Measurements from ENCODE around the gene SEH1L.
A peak's percentile ranks its signal among the peaks of the same experiment; 100 is the strongest.
"Not testable (repeated sequence)": the region's sequence is repeated elsewhere in the genome, so short reads cannot be mapped to it uniquely, and the experiment has no call there.

Gene SEH1L

DNA sequence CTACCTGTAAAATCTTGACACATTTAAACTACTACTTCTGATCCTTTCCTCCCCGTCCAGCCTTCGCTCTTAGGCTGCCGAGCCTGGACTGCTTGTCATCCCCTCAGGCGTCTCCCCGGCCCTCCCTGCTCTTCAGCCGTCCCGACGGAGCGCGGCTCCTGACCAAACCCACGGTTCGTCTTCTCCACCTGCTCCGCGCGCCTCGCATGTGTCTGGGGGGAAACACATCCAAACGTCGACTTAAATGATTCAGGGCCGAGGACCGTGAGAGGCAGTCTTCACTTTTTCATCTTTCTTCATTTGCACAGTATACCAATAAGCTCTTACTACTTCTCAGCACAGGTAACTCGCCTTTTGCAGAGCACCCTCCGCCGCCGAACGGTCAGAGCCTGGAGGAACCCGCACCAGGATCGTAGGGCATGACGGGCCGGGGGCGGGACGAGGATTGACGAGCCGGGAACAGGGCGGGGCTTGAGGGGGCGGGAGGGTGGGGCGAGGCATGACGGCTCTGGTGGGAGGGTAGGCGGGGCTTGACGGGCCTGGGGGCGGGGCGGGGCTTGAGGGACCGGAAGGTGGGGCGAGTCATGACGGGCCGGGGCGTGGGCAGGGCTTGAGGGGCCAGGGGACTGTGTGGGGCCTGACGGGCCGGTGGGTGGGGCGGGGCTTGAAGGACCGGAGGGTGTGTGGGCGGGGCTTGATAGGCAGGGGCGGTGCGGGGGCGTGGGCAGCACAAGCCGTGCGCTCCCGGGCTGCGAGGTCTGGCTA lies at the start of gene SEH1L:
SEH1L (plus strand) TSS at position 727 of the 765 bp plus-strand sequence. CDS start 111 bp downstream, outside the sequence.
- peak; percentile 95 for DNase-seq (ENCODE audit: low spot score)

DNA sequence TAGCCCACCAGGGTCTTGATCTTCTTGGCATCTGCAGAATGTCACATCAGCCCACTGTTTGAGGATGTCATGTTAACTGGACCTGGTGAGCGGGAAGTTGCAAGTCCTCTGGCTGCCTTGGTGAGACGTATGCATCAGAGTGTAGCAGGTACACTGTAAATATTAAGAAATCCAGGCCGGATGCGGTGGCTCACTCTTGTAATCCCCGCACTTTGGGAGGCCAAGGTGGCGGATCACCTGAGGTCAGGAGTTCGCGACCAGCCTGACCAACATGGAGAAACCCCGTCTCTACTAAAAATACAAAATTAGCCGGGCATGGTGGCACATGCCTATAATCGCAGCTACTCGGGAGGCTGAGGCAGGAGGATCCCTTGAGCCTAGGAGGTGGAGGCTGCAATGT lies 46.6 kb upstream of the SEH1L start:
- not testable (repeated sequence) for DNase-seq (ENCODE audit: low spot score)

GRCh38 chr18:12904012-12904516 lies 43.7 kb upstream of the SEH1L start:
- no peak for DNase-seq (ENCODE audit: low spot score)

DNA sequence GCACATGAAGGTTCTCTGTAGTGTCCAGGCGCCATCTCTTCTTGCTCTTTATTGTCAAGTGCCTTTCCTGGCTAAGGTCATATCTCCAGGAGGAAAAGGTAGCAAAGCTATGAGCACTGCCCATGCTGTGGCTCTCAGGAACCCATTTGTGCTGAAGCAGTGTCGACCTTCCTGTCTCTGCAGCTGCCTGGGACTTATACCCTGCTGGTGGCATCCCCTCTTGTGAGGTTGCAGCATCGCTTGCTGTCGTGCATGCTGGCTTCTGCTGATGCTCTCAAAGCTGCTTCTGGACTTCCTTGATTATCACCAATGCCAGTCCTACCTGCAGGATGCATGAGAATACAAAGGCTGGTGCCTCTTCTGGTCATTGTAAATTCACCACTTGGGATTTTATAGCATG lies 41.7 kb upstream of the SEH1L start:
- no peak for DNase-seq (ENCODE audit: low spot score)

DNA sequence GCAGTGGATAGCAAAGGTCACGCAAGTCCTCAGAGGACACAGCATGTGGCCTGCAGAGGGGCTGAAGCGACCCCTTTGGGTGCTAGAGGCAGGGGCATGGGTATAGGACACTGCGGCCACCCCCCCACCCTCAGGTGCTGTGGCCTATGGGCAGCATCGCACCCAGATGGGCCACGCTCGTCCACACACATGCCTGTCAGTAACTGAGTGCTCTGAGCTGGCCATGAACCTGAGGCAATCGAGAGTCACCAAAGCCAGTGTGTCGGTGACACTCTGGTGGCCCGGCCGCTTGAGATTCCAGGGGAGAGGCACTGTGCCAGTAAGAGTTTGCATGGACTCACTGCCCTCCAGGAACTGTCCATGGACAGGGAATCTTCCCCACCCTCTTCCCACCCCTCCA lies 41.0 kb upstream of the SEH1L start:
- no peak for DNase-seq (ENCODE audit: low spot score)

GRCh38 chr18:12907258-12907925 lies 40.4 kb upstream of the SEH1L start:
- no peak for DNase-seq (ENCODE audit: low spot score)

DNA sequence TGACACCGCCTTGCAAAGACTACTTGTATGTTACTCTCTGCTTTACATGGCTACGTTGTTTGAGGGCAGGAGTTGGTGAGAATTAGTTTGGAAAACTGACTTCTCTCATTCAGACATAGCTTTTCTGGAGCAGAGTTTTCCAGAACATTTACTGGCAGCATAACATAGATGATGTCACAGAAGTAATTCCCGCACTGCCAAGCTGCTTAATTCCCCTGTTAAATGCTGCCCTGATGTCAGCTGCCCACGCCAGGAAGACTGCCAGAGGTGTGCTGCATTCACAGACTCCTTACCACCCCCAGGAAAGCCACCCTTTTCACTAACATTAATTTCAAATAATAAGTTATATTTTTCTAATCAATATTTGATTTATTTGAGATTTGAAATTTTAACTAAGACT lies 39.1 kb upstream of the SEH1L start:
- DNase-seq (ENCODE audit: low spot score) = no peak

DNA sequence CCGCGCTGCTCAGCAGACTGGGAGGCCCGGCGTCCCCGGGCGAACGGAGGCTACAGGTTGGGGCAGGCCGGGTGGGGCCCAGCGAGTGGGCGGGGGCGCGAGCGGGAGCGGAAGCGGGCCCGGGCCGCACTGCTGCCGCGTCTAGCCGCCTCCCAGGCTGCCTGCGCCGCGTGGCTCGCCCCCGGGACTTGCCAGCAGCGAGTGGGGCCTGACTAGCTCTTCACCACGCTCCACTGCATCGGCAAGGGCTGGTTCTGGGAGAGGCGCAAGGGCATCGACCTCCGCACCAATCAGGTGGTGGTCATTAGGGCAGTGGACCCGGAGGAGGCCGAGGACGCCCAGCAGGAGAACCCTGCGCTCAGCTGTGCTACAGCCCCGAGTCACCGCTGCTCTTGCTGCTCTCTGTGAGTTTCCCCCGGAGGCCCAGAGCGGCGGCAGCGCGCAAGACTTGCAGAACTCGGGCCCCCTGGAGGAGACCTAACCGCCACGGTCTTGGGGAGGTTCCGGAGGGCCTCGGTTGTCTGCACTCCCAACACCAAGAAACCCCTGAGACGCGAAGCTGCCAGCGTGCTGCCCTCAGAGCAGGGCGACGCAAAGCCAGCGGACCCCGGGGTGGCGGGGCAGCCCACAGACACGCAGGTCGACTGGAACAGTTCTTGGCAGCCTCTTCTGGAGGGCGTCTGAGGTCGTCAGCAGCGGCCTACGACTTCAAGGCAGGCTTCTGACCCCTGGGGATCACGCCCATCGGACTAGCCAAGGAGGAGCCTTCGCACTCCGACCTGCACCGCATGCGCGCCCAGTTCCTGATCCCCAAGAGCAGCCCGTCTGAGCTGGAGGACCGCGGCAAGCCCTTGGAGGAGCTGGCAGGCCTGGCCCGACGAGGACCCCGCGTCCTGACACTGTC lies 36.5 kb upstream of the SEH1L start:
- peak; percentile 83 for DNase-seq (ENCODE audit: low spot score)

DNA sequence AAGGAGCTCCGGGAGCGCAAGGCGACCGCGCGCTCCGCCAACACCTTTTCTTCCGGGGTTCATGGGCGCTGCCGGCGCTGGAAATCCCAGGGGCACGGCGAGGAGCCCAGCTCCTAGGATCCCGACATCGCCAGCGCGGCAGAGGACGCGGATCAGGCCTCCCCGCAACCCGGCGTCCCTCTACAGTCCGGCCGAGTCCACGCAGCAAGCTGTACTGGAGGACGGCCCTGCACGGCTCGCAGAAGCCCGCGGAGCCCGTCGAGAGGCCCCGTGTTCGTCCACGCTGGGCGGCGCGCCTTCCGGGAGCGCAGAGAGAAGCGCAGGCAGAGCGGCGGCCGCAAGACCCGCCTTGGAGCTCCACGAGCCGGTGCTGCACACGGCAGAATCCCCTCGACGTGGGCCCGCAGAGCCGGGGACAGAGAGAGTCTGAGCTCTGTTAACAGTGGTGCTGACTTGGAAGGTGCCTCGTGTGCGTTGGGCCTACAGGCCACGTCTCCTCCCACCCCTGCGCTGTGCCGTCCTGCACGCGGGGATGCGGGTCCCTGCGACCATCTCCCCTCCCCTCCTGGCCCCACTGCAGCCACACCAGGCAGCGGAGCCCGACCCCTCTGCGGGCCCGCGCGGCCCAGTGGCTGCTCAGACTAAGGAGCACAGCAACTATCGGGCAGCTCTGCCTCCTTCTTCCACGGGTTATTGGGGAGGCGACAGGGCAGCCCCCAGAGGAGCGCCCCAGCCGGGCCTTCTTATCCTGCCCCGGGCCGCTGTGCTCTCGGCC lies 35.7 kb upstream of the SEH1L start:
- no peak for DNase-seq (ENCODE audit: low spot score)

DNA sequence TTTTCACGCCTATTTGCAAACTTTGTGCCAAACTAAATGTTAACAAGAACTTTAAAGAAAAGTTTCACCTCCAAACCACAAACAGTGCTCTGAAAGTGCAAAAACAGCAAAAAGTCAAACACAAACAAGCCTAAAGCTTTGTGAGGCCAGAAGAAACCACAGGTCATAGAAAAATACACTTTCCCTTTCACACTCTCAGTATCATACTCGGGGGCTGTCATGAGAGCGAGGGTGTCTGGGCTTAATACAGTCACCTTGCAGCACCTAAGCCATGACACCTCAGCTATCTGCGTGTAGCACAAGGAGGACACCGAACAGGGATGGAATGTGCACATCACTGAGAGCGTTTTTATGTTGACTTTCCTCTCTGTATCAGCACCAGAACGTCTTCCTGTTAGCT lies 26.6 kb upstream of the SEH1L start:
- no peak for DNase-seq (ENCODE audit: low spot score)

DNA sequence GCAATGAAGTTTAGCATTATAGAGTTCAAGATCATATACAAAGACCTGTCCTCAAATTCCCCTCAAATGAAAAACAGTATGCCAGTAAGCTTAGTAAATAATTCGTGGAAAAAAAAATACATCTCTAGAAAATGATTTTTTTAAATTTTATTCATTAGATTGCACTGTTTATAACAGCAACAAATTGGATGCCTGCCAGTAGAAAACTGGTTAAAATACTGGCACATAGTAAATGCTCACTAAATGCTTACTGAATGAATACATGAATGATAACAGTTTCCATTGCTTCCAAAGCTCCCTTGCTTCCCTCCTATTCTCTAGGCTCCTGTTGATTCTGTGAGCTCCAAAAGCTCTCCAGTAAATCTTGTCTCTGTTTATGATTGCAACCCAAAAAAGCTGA lies 25.5 kb upstream of the SEH1L start:
- DNase-seq (ENCODE audit: low spot score) = no peak

- no peak for DNase-seq (ENCODE audit: low spot score)
These were observed 23.2 kb upstream of the SEH1L start for GRCh38 chr18:12924616-12925015.

- DNase-seq (ENCODE audit: low spot score) = no peak
These were observed 19.6 kb upstream of the SEH1L start for GRCh38 chr18:12928206-12928605.

DNA sequence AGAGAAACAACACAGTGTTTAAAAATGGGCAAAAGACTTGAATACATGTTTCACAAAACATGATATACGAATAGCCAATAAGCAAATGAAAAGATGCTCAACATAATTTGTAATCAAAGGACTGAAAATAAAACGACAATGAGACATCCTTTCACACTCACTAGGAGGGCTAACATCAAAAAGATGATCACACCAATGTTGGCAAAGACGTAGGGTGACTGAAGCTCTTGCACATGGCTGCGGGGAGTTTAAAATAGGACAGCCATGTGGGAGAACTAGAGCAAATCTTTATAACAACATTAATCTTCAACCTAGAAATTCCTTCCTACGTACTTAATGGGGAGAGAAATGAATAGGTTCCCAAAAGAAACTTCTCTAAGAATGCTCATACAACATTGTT lies 19.2 kb upstream of the SEH1L start:
- no peak for DNase-seq (ENCODE audit: low spot score)

DNA sequence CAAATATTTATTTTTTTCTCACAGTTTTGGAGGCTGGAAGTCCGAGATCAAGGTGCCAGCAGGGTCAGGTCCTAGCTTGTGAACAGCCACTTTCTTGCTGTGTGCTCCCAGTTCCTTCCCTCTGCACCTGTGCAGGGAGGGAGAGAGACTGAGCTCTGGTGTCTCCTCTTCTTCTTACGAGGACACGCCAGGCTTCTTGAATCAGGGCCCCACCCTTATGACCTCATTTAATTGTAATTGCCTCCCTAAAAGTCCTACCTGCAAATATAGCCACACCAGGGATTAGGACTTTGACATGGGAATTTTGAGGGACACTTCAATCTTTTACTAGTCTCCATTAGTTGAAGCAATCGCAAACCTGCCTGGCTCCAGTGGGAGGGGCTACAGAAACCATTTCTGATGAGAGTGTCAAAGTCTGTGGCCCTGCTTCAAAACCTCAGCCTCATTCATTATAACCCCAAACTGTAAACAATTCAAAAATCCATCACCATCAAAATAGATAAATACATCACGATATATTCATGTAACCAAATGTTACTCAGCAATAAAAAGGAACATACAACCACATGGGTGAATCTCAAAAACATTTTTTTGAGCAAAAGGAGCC lies 18.2 kb upstream of the SEH1L start:
- DNase-seq (ENCODE audit: low spot score) = no peak

- DNase-seq (ENCODE audit: low spot score) = no peak
These were observed 17.4 kb upstream of the SEH1L start for GRCh38 chr18:12930376-12930775.

DNA sequence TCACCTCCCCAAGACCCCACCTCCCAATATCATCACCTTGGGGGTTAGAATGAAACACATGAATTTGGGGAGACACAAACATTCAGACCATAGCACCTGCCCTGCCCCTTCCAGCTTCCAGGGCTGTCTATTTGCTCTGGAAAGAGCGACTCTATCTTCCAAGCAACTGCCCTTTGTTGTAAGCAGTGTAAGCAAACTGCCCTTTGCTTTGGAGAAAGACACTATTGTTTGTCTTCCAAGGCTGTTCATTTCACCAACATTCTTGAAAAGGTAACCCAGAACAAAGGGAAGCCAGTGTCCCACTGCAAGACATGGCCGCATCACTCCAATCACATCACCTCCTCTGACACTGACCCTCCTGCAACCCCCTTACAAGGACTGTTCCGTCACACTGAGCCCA lies 16.9 kb upstream of the SEH1L start:
- no peak for DNase-seq (ENCODE audit: low spot score)

DNA sequence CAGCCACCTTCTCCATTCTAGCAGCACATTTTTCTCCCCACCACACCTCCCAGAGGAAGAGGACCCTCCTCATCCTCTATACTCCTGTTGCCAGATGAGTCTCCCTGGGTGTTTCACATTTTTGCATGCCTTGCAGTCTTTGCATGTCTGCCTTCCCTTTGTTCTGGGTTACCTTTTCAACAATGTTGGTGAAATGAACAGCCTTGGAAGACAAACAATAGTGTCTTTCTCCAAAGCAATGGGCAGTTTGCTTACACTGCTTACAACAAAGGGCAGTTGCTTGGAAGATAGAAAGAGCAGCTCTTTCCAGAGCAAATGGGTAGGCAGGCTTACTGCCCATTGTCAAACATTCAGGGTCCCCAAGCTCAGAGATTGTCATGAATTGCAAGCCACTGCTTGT lies 14.5 kb upstream of the SEH1L start:
- no peak for DNase-seq (ENCODE audit: low spot score)

DNA sequence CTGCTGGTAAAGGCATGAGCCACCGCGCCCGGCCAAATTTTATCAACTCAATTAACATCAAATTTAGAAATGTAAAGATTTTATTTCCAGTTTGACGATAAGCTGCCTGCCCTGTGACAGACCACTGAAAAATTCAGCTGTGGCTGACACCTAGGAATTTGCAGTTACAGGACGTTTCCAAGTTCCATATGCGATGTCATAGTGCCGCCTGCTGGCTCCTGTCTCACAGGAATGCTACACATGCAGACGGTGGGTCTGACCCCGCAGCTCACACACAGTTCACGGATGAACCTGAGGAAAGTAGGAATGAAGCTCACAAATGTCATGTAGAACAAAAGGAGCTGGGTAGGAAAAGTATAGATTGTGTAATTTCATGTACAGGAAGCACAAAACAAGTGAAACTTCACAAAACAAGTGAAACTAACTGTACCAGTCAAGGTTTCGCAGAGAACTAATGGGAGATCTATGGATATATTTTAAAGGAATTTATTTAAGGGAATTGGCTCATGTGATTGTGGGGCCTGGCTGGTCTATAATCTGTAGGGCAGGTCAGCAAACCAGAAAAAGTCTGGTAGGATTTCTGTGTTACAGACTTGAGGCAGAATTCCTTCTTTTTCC lies 13.2 kb upstream of the SEH1L start:
- peak; percentile 82 for DNase-seq (ENCODE audit: low spot score)

GRCh38 chr18:12939162-12939561 lies 8.6 kb upstream of the SEH1L start:
- DNase-seq (ENCODE audit: low spot score) = no peak

- no peak for DNase-seq (ENCODE audit: low spot score)
These were observed 4.6 kb upstream of the SEH1L start for GRCh38 chr18:12943215-12943614.
